Activated CD8-positive, alpha-beta memory T cell treated with anti-CD3 and anti-CD28 coated beads, Interleukin-2, amount 50 U/mL, for 24 hours (primary cell): ENCODE measurements around the gene SP1.
"Not testable (repeated sequence)": the region's sequence is repeated elsewhere in the genome, so short reads cannot be mapped to it uniquely, and the experiment has no call there.

ENCODE experiments used
- DNase-seq: peaks from one replicate; pipeline ENCODE4 v3.0.0-alpha.2; 2020; ENCODE audit errors: extremely low read depth

Gene SP1

GRCh38 chr12:53380104-53380793 lies at the start of gene SP1:
TSS of gene SP1 (plus strand) at chr12:53380176. CDS start at chr12:53380292, 116 bp downstream.
- DNase-seq = peak; percentile 66

GRCh38 chr12:53330671-53331070 lies 49.3 kb upstream of the SP1 start:
- DNase-seq = no peak

GRCh38 chr12:53332339-53332738 lies 47.6 kb upstream of the SP1 start:
- not testable (repeated sequence) for DNase-seq

- no peak for DNase-seq
Measured at GRCh38 chr12:53332744-53333143, 47.2 kb upstream of the SP1 start.

GRCh38 chr12:53333289-53333688 lies 46.7 kb upstream of the SP1 start:
- no peak for DNase-seq

- DNase-seq = no peak
Measured at GRCh38 chr12:53333845-53334244, 46.1 kb upstream of the SP1 start.

- no peak for DNase-seq
Measured at GRCh38 chr12:53334822-53335221, 45.2 kb upstream of the SP1 start.

GRCh38 chr12:53336181-53336681 lies 43.7 kb upstream of the SP1 start, which contains the start of gene SP7:
TSS of gene SP7 (minus strand) at chr12:53336354. CDS start at chr12:53335646, 708 bp downstream.
- no peak for DNase-seq

GRCh38 chr12:53338017-53338416 lies 42.0 kb upstream of the SP1 start:
- no peak for DNase-seq

GRCh38 chr12:53338916-53339315 lies 41.1 kb upstream of the SP1 start:
- DNase-seq = no peak

- DNase-seq = no peak
Measured at GRCh38 chr12:53340398-53340797, 39.6 kb upstream of the SP1 start.

GRCh38 chr12:53343449-53343848 lies 36.5 kb upstream of the SP1 start:
- no peak for DNase-seq

- DNase-seq = no peak
Measured at GRCh38 chr12:53343969-53344368, 36.0 kb upstream of the SP1 start.

GRCh38 chr12:53344487-53344823 lies 35.5 kb upstream of the SP1 start:
- no peak for DNase-seq

- peak; percentile 39 for DNase-seq
Measured at GRCh38 chr12:53344824-53345485, 35.0 kb upstream of the SP1 start.

- no peak for DNase-seq
Measured at GRCh38 chr12:53345486-53346188, 34.3 kb upstream of the SP1 start.

- no peak for DNase-seq
Measured at GRCh38 chr12:53346491-53346890, 33.5 kb upstream of the SP1 start.

GRCh38 chr12:53347905-53348304 lies 32.1 kb upstream of the SP1 start:
- DNase-seq = no peak

- peak; percentile 65 for DNase-seq
Measured at GRCh38 chr12:53352331-53353256, 27.4 kb upstream of the SP1 start.

GRCh38 chr12:53353257-53353655 lies 26.7 kb upstream of the SP1 start:
- DNase-seq = no peak

- DNase-seq = no peak
Measured at GRCh38 chr12:53355121-53355520, 24.9 kb upstream of the SP1 start.
